T-helper 1 cell treated with Interleukin-12 subunit alpha and Interleukin-12 subunit beta and Interleukin-4 antibody, amounts not matched to agents 30 μg/mL and 1 μg/mL, for 36 hours (primary cell): ENCODE measurements around the gene SLC29A4.
A peak's percentile ranks its signal among the peaks of the same experiment; 100 is the strongest.
"Not testable (repeated sequence)": the region's sequence is repeated elsewhere in the genome, so short reads cannot be mapped to it uniquely, and the experiment has no call there.

Experiments used
- H3K27ac Mint-ChIP-seq: one replicate; pipeline ENCODE4 v1.8.0; 2021; ENCODE audit warnings: mild to moderate bottlenecking, mixed read lengths
- H3K27me3 Mint-ChIP-seq: one replicate; pipeline ENCODE4 v1.8.0; 2021; ENCODE audit warnings: low read depth, mixed read lengths
- H3K36me3 Mint-ChIP-seq: one replicate; pipeline ENCODE4 v1.8.0; 2021; ENCODE audit warnings: low read depth, mixed read lengths
- H3K4me1 Mint-ChIP-seq: one replicate; pipeline ENCODE4 v1.8.0; 2021; ENCODE audit warnings: low read depth, mixed read lengths
- H3K4me3 Mint-ChIP-seq: one replicate; pipeline ENCODE4 v1.8.0; 2021; ENCODE audit warnings: mild to moderate bottlenecking, moderate library complexity, mixed read lengths
- H3K9me3 Mint-ChIP-seq: one replicate; pipeline ENCODE4 v1.8.0; 2021; ENCODE audit warnings: mixed read lengths

Gene SLC29A4

DNA sequence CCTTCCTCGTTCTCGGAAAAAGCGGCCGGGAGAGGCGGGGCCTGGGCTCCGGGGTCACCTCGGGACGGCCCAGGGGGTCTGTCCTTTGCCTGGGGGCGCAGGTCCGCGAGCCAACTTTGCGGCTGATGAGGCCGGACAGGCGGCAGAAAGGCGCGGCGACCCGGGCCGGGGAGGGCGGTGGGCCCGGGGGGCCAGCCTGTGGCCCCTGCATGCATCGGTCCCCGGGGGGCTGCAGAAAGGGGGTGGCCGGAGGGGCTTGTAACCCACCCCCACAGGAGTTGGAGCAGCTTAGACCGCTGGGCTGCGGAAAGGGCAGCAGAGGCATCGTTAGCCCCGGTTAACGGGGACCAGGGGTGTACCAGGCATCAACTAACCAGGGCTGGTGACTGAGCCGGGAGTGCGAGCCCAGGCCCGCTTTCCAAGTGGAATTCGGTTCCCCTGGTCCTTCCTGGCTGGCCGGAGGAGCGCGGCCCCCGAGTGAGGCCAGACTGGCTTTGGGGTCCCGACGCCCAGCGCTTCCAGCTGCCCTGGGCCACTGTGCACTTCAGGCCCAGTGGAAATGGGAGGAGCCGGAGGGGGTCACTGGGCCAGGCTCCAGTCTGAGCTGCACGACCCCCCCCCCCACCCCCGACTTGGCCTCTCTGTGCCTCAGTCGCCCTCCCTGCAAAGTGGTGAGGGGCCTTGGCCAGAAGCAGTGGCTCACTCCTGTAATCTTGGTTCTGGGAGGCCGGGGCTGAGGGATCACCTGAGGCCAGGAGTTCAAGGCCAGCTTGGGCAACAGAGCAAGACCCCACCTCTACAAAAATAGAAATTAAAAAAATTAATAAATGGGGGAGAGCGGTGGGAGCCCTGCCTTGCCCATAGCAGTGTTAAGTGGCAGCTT lies 919 bp downstream of the SLC29A4 start:
- Mint-ChIP-seq H3K27ac (no peak overlapping the region), H3K27me3 (peaks cover 20% of the 10 kb centered on the region), H3K4me1 (no peaks in the 10 kb centered on the region), H3K36me3 (no peaks in the 10 kb centered on the region), H3K9me3 (no peaks in the 10 kb centered on the region), H3K4me3 (no peak overlapping the region)

DNA sequence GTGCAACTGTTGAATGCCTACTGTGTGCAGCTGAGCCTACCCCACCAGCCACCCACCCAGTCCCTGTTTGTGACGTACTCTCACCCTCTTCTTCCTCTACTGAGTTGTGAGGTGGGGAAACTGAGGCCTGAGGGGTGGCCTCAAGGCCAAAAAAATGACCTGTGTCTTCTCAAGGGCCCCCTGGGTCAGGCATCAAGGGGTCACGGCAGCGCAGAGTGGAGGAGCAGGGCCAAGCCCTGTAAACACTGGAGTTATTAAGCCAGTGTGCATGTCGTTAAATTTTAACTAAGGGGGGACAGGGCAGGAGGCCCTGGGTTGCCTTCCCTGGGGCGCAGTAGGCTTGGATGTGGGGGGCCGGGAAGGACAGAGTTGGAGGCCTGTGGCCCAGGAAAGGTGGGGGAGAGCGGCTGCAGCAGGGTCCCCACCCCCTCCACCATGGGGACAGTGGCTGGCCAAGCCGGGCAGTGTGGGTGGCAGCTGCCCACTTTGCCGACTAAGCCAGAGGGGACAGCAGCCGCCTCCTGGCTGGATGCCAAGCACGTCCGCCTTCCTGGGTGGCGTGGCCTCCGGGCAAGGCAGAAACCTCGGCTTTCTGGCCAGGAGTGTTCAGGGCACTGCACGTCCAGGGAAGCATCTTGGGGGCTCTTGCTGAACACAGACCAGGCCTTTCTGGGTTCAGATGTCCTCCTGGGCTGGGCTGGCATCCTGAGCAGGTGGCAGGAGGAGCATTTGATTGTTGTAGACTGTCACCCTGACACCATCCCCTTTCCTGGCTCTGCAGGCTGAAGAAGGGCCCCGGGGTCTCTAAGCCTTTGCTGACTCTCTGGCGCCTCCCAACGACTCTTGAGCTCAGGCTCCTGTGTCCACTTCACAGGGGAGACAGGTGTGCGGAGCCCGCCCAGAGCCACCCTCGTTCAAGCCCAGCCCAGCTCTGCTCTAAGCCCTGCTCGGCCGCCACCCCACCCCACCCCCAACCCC lies 1.9 kb downstream of the SLC29A4 start:
- no peaks in the 10 kb centered on the region for H3K4me1 Mint-ChIP-seq
- H3K9me3 Mint-ChIP-seq: no peaks in the 10 kb centered on the region
- peaks cover 16% of the 10 kb centered on the region for H3K27me3 Mint-ChIP-seq
- no peaks in the 10 kb centered on the region for H3K36me3 Mint-ChIP-seq
- no peak overlapping the region for H3K27ac Mint-ChIP-seq
- H3K4me3 Mint-ChIP-seq: no peak overlapping the region

DNA sequence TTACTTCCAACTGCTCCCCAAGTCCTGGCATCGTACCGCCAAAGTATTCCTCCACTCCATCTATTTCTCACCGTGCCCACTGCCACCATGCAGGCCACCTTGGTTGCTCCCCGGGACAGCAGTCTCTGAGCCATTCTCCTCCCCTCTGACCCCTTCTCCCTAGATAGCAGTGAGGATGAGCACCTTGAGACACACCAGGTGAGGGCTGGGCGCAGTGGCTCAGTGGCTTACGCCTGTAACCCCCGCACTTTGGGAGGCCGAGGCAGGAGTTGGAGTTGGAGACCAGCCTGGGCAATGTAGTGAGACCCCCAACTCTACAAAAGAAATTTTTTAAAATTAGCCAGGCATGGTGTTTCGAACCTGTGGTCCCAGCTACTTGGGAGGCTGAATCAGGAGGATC lies 4.2 kb downstream of the SLC29A4 start:
- H3K27me3 Mint-ChIP-seq: peaks cover 9% of the 10 kb centered on the region
- no peak overlapping the region for H3K4me3 Mint-ChIP-seq
- H3K36me3 Mint-ChIP-seq: no peaks in the 10 kb centered on the region
- no peak overlapping the region for H3K27ac Mint-ChIP-seq
- no peaks in the 10 kb centered on the region for H3K4me1 Mint-ChIP-seq
- H3K9me3 Mint-ChIP-seq: no peaks in the 10 kb centered on the region

DNA sequence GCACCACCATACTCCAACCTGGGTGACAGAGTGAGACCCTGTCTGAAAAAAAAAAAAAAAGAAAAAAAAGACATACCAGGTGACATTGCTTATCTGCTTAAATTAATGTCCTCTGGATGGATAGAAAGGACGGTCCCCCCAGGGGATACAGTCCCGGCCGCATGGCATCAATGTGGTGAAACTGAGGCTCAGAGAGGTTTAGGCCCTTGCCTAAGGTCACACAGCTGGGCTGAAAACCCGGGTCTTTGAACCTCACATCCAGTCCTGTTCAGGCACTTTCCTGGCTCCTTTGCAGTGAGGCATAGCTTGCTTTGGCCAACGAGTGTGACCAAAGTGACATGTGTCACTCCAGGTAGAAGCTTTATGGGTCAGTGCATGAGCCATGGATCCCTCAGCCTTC lies 4.6 kb downstream of the SLC29A4 start:
- not testable (repeated sequence) for H3K4me1 Mint-ChIP-seq, H3K4me3 Mint-ChIP-seq, H3K9me3 Mint-ChIP-seq, H3K27me3 Mint-ChIP-seq, H3K36me3 Mint-ChIP-seq, H3K27ac Mint-ChIP-seq

DNA sequence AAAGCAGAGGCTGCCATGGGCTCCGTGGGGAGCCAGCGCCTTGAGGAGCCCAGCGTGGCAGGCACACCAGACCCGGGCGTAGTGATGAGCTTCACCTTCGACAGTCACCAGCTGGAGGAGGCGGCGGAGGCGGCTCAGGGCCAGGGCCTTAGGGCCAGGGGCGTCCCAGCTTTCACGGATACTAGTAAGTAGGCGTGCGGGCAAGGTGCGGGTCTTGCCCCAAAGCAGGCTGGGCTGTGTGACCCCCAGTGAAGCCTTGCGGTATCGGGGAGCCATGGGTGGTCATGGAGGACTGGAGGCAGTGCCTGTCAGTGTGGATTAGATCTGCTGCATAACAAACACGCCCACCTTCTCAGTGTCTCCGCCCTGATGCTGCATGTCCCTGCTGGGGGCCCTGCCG lies 5.1 kb downstream of the SLC29A4 start:
- no peak overlapping the region for H3K4me3 Mint-ChIP-seq
- H3K4me1 Mint-ChIP-seq: no peaks in the 10 kb centered on the region
- H3K36me3 Mint-ChIP-seq: no peaks in the 10 kb centered on the region
- no peak overlapping the region for H3K27ac Mint-ChIP-seq
- H3K27me3 Mint-ChIP-seq: peaks cover 9% of the 10 kb centered on the region
- H3K9me3 Mint-ChIP-seq: no peaks in the 10 kb centered on the region

DNA sequence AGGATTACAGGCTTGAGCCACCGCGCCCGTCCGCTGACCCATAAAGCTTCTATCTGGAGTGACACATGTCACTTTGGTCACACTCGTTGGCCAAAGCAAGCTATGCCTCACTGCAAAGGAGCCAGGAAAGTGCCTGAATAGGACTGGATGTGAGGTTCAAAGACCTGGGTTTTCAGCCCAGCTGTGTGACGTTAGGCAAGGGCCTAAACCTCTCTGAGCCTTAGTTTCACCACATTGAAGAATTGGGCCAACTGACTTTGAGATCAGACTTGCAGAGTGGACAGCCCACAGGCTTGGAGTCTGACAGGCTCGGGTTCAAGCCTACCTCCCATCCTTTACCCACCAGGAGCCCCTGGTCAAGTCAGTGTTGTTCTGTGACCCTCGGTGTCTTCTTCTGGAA lies 5.8 kb downstream of the SLC29A4 start:
- H3K27ac Mint-ChIP-seq, H3K9me3 Mint-ChIP-seq, H3K4me3 Mint-ChIP-seq, H3K4me1 Mint-ChIP-seq, H3K27me3 Mint-ChIP-seq, H3K36me3 Mint-ChIP-seq: not testable (repeated sequence)

DNA sequence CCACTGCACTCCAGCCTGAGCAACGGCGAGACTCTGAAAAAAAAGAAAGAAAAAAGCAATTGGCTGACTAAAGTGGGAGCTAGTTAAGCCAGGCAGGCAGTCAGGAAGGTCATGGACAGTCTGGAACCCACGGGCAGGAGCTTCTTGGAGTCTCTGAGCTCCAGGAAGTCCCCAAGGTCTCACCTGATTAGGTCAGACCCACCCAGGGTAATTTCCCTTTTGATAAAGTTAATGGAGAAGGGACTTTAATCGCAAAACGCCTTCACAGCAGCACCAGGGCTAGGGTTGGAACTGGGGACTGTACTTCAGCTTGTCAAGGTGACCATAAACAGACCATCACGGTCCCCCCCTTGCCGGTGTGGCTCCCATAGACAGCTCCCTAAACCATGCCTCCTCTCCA lies 6.6 kb downstream of the SLC29A4 start:
- Mint-ChIP-seq H3K36me3 (no peaks in the 10 kb centered on the region), H3K27me3 (peaks cover 8% of the 10 kb centered on the region), H3K4me3 (no peak overlapping the region), H3K4me1 (no peaks in the 10 kb centered on the region), H3K9me3 (peaks cover 1% of the 10 kb centered on the region), H3K27ac (no peak overlapping the region)

DNA sequence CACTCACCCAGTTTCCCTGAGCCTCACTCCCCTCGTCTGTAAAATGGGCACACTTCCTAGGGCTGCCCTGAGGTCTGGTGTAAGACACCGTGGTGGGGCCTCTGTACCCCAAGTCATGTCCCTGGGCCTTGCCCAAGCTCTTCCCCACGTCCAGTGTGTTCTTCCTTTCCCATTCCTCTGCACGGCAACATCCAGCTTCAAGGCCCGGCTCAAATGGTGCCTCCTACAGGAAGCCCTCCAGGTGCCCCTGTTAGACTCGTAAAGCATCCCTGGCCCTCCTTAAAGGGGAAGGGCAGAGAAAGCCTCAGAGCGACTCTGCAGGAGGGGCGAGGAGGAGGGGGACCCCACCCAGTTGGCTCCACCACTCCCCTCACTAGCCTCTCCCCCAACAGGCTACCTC lies 8.6 kb downstream of the SLC29A4 start:
- Mint-ChIP-seq H3K4me1 (no peaks in the 10 kb centered on the region), H3K4me3 (no peak overlapping the region), H3K27me3 (peaks cover 15% of the 10 kb centered on the region), H3K27ac (no peak overlapping the region), H3K9me3 (peaks cover 9% of the 10 kb centered on the region), H3K36me3 (no peaks in the 10 kb centered on the region)

DNA sequence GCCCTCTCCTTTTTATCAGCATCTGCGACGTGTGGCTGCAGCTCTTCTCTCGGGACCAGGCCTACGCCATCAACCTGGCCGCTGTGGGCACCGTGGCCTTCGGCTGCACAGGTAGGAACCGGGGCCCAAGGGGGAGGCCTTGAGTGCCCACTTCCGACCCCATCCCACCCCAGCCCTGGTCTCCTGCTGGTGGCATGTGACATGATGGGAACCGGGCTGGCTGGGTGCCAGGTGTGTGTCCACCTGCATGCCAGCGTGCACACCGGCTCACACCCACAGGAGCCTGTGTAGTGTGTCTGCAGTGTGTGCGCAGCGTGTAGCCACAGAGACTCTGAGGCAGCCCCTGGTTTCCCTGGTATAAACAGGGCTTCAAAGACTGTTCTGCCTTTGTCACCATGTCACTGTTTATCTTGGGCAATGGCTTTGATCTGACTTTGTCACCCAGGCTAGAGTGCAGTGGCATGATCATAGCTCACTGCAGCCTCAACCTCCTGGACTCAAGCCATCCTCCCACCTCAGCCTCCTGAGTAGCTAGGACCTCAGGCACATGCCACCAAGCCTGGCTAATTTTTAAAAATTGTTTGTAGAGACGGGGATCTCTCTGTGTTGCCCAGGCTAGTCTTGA lies 9.1 kb downstream of the SLC29A4 start:
- not testable (repeated sequence) for H3K4me3 Mint-ChIP-seq, H3K9me3 Mint-ChIP-seq, H3K36me3 Mint-ChIP-seq, H3K4me1 Mint-ChIP-seq, H3K27ac Mint-ChIP-seq
- H3K27me3 Mint-ChIP-seq: peaks cover 13% of the 10 kb centered on the region

DNA sequence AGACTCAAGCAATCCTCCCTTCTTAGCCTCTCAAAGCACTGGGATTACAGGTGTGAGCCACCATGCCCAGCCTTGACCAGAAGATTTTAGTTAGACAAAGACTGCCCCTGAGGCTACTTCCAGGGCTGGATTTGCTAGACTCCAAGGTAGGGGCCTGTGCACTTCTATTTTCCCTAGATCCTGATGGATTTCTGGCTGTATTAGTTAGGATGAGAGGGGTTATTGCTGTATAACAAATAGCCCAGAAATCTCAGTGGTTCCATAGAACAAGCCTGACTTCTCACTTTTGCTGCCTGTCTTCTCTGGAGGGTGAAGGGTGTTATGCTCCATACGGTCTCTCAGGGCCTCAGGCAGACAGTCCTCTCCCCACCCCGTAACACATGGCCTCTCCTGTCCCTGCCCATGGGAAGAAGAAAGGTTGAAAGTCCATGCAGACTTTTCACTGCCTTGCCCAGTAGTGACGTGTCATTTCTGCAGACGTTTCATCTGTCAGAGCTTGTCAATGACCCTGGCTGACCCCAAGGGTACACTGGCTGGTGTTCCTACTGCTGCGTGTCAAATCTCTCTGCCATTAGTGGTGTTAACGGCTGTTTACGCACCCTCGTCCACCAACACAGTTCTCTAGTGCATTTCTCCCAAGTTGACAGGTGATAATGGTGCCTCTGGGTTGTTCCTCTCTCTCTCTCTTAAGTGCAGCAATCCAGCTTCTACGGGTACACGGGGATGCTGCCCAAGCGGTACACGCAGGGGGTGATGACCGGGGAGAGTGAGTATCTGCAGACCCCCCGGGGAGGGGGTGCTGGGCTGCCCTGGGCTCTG lies 11.6 kb downstream of the SLC29A4 start:
- Mint-ChIP-seq H3K27ac (no peak overlapping the region), H3K36me3 (no peaks in the 10 kb centered on the region), H3K9me3 (peaks cover 9% of the 10 kb centered on the region), H3K4me1 (peaks cover 7% of the 10 kb centered on the region), H3K4me3 (no peak overlapping the region), H3K27me3 (peaks cover 17% of the 10 kb centered on the region)

DNA sequence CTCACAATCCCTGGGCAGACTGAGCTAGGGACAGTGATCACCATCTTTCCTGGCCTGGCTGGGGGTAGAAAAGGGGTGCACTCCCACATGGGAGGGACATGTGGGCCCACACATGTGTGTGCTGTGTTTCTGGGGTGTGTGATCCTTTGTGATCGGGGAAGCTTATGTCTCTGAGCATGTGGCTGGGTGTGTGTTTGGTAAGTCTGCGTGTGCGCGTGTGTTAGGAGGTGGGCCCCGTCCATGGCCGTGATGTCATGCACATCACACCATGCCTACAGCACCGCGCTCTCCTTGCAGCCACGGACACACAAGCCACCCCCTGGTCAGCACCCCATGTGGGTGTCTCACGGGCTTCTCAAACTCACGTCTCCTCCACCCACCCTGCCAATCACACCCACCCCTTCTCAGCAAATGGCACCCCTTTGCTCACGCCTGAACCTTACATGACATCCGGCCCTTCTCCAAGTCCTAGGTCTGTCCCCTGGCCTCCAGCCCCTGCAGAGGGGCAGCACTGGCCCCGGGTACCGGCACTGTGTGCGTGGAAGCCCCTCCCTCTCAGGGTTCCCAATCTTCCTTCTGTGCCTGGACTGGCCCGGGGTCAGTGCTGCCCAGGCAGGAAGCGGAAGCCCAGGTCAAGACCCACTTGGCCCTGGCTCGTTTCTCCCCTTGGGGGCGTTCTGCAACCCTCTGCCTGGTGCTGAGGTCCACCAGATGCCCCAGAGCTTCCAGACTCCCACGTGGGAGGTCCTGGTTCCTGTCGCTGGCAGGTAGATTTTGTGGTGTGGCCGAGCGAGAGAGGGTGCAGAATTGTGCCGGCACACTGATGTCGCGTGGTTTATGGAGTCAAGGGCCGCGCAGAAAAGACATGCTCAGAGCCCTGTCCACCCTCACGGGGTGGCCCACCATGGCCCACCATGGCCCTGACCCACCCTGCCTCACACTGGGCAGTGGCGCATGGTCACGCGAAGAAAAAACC lies 12.6 kb downstream of the SLC29A4 start:
- H3K27me3 Mint-ChIP-seq: peaks cover 17% of the 10 kb centered on the region
- no peak overlapping the region for H3K27ac Mint-ChIP-seq
- no peak overlapping the region for H3K4me3 Mint-ChIP-seq

DNA sequence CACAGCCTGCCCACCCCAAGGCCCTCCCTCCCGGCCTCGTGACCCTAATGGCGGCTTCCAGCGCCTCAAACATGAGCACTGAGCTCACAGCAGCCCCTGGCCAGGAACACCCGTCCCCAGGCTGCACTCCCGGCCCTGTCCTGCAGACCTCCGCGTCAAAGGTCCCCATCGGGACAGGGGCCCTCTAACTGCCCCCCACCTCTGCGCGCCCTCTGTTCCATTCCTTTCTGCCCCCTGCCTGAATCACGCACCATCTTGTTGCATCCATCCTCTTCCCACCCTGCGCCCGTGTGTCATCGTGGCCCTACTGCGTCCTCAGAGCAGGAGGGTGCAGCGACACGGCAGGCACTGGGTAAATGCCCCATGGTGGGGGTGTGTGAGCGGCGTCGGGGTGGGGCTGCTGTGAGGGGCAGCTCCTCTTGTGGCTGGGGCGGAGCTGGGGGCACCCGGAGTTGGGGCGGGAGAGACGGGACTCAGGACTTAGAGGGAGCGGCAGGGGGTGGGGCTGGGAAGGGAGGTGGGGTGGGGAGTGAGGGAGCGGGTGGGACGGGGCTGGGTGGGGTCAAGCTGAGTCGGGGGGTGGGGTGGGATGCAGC lies 13.4 kb downstream of the SLC29A4 start:
- peaks cover 17% of the 10 kb centered on the region for H3K27me3 Mint-ChIP-seq

More for the DNA sequence above, 12.6 kb downstream of the SLC29A4 start:
- Mint-ChIP-seq H3K36me3 (no peaks in the 10 kb centered on the region), H3K4me1 (peaks cover 7% of the 10 kb centered on the region), H3K9me3 (peaks cover 9% of the 10 kb centered on the region)

More for the DNA sequence above, 13.4 kb downstream of the SLC29A4 start:
- Mint-ChIP-seq H3K4me3 (peak overlapping the region; percentile 65), H3K4me1 (peaks cover 7% of the 10 kb centered on the region), H3K36me3 (no peaks in the 10 kb centered on the region), H3K9me3 (peaks cover 9% of the 10 kb centered on the region), H3K27ac (no peak overlapping the region)
